A673 (cell line): ENCODE measurements around the gene KLHL28. TPM values are rescaled to one million over a fixed set of nuclear protein-coding genes. Genes with fewer than 3 reads are reported as not detected.

Experiments used
- BruUV-seq: library from RNA; stranded (reverse); fragments of 400-500 nt; replicated peaks from 2 replicates; lab custom pipeline; 2021; lab: Mats Ljungman, UMichigan
- CTCF ChIA-PET: fragments of 300-600 bp; sonication (Branson Sonifier 250); formaldehyde crosslinking; loops from one replicate; lab custom pipeline; 2022; ENCODE audit warnings: antibody characterized with exemption; lab: Charles Lee
- POLR2A ChIA-PET: fragments of 300-600 bp; sonication (Branson Sonifier 250); formaldehyde crosslinking; loops from one replicate; lab custom pipeline; 2022; ENCODE audit warnings: antibody characterized with exemption; ENCODE audit not compliant: low non-redundant PET; lab: Charles Lee
- DNase-seq: peaks from one replicate; pipeline ENCODE4 v3.0.0-alpha.2; 2015; ENCODE audit warnings: low spot score
- H3K27ac ChIP-seq: fragments of 200-600 bp; sonication (generic); 2 replicates; pipeline ENCODE4 v1.5.1; 2016; ENCODE audit warnings: mixed run types, low read depth, mild to moderate bottlenecking, mixed read lengths, antibody characterized with exemption, low read length; ENCODE audit not compliant: poor library complexity, severe bottlenecking
- H3K27me3 ChIP-seq: fragments of 200-600 bp; sonication (generic); replicated peaks from 2 replicates; pipeline ENCODE4 v1.6.1; 2017; ENCODE audit warnings: mixed run types, low read depth, mild to moderate bottlenecking, mixed read lengths, antibody characterized with exemption, low read length; ENCODE audit not compliant: insufficient read depth, poor library complexity
- H3K36me3 ChIP-seq: fragments of 200-600 bp; sonication (generic); 2 replicates; pipeline ENCODE4 v1.6.1; 2016; ENCODE audit warnings: mixed run types, mild to moderate bottlenecking, mixed read lengths, antibody characterized with exemption, low read length; ENCODE audit not compliant: insufficient read depth, poor library complexity, severe bottlenecking
- H3K4me1 ChIP-seq: fragments of 200-600 bp; sonication (generic); 2 replicates; pipeline ENCODE4 v1.6.1; 2017; ENCODE audit warnings: mixed run types, mild to moderate bottlenecking, mixed read lengths, antibody characterized with exemption, low read length; ENCODE audit not compliant: insufficient read depth, poor library complexity, severe bottlenecking
- H3K4me3 ChIP-seq: fragments of 200-600 bp; sonication (generic); 2 replicates; pipeline ENCODE4 v1.5.1; 2016; ENCODE audit warnings: low read depth, mixed run types, mild to moderate bottlenecking, mixed read lengths, low read length; ENCODE audit not compliant: poor library complexity, severe bottlenecking
- H3K9me3 ChIP-seq: fragments of 200-600 bp; sonication (generic); 2 replicates; pipeline ENCODE4 v1.6.1; 2016; ENCODE audit warnings: mixed run types, low read depth, mild to moderate bottlenecking, mixed read lengths, antibody characterized with exemption, low read length; ENCODE audit not compliant: poor library complexity, severe bottlenecking
- CTCF ChIP-seq: fragments of 300-800, 200-600 bp; sonication (generic); conservative IDR thresholded peaks from 2 replicates; pipeline ENCODE4 v1.5.1; 2017; ENCODE audit warnings: low read depth, mild to moderate bottlenecking, antibody characterized with exemption, low read length, moderate library complexity, mixed read lengths
- EZH2 ChIP-seq: fragments of 200-600 bp; sonication (generic); IDR thresholded peaks from 2 replicates; pipeline ENCODE4 v1.6.1; 2017; ENCODE audit warnings: borderline replicate concordance, low read depth, mild to moderate bottlenecking, mixed read lengths, antibody characterized with exemption, low read length; ENCODE audit not compliant: poor library complexity, severe bottlenecking
- intact Hi-C: fragments of 100-400 bp; cut with micrococcal nuclease; formaldehyde crosslinking; loops from one replicate; pipeline ENCODE4 v1.10.0; 2022; ENCODE audit not compliant: unreplicated experiment
- total RNA-seq: library from RNA; stranded (reverse); gene quantifications from 2 replicates; pipeline ENCODE4 v1.2.3, GENCODE V29; 2021

KLHL28 gene
- total RNA-seq, 1 experiment from 2014 or later, result 10.0 TPM

- Histone ChIP-seq H3K4me1 (peaks cover 2% of the 10 kb centered on the region), H3K27ac (no peak overlapping the region), H3K9me3 (no peaks in the 10 kb centered on the region), H3K27me3 (no peaks in the 10 kb centered on the region), H3K4me3 (no peak overlapping the region), H3K36me3 (peaks cover 19% of the 10 kb centered on the region)
- no TSS peak for BruUV-seq
- no peak for DNase-seq
- no peak for TF ChIP-seq CTCF
- TF ChIP-seq EZH2, result no peak
- ChIA-PET CTCF (no interaction called here), POLR2A (no interaction called here)
- intact Hi-C loops, result no loop called here
These were observed 9.7 kb upstream of the KLHL28 start for GRCh38 chr14:44971459-44971858.

GRCh38 chr14:44970907-44971306, 9.2 kb upstream of the KLHL28 start:
- BruUV-seq, result no TSS peak
- Histone ChIP-seq H3K4me1 (peaks cover 2% of the 10 kb centered on the region), H3K9me3 (no peaks in the 10 kb centered on the region), H3K27me3 (no peaks in the 10 kb centered on the region), H3K27ac (no peak overlapping the region), H3K36me3 (peaks cover 19% of the 10 kb centered on the region), H3K4me3 (no peak overlapping the region)
- DNase-seq, result no peak
- intact Hi-C loops, result no loop called here
- TF ChIP-seq EZH2 (no peak), CTCF (no peak)
- ChIA-PET POLR2A (no interaction called here), CTCF (no interaction called here)

DNA sequence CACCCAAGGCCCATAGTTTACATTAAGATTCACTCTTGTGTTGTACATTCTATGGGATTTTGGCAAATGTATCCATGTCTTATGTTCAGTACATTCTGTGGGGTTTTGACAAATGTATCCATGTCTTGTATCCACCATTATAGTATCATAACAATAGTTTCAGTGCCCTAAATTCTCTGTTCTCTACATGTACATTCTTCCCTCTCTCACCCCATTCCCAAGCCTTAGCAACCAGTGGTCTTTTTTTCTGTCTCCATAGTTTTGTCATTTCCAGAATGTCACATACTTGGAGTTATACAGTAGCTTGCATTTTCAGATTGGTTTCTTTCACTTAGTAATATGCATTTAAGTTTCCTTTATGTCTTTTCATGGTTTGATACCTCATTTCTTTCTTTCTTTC, 7.0 kb upstream of the KLHL28 start:
- intact Hi-C loops, result no loop called here
- BruUV-seq, result no TSS peak
- Histone ChIP-seq H3K9me3 (no peaks in the 10 kb centered on the region), H3K27me3 (no peaks in the 10 kb centered on the region), H3K27ac (no peak overlapping the region), H3K4me1 (peaks cover 2% of the 10 kb centered on the region), H3K4me3 (no peak overlapping the region), H3K36me3 (peaks cover 14% of the 10 kb centered on the region)
- ChIA-PET POLR2A (no interaction called here), CTCF (no interaction called here)
- no peak for DNase-seq
- TF ChIP-seq CTCF, result no peak
- no peak for TF ChIP-seq EZH2
